HepG2 (cell line): ENCODE results near the gene SPRYD3. TPM values are rescaled to one million over a fixed set of nuclear protein-coding genes. Genes with fewer than 3 reads are reported as not detected.
"Not testable (repeated sequence)": the region's sequence is repeated elsewhere in the genome, so short reads cannot be mapped to it uniquely, and the experiment has no call there.

Experiments used
- ATAC-seq: fragments of 200-7000 bp; cut with Tn5 transposase; 3 replicates; pipeline ENCODE4 v1.9.1; 2020; ENCODE audit warnings: mild to moderate bottlenecking, moderate library complexity
- BruUV-seq: library from RNA; stranded (reverse); fragments of 400-500 nt; replicated peaks from 2 replicates; lab custom pipeline; 2021; lab: Mats Ljungman, UMichigan
- CTCF ChIA-PET: fragments of 300-600 bp; formaldehyde crosslinking; extraction: SDS; loops from one replicate; lab custom pipeline; 2021; ENCODE audit warnings: low total read pairs, inconsistent platforms, low intra/inter-chr PET ratio; lab: Yijun Ruan, JAX
- POLR2A ChIA-PET: fragments of 350-600 bp; sonication (Branson Sonifier 250); formaldehyde crosslinking; loops from one replicate; lab custom pipeline; 2020; ENCODE audit warnings: antibody characterized with exemption, inconsistent platforms; lab: Yijun Ruan, JAX
- DNase-seq: peaks from one replicate; pipeline ENCODE4 v3.0.0-alpha.2; 2015; ENCODE audit warnings: low spot score
- FAIRE-seq: peaks from 3 replicates; lab custom pipeline; 2011; peaks lifted over from hg19 to GRCh38; lab: Jason Lieb, UNC
- H2AFZ ChIP-seq: one replicate; pipeline ENCODE4 v1.6.1; 2011; ENCODE audit warnings: low read length, inconsistent platforms
- H3K27ac ChIP-seq: fragments of 300-600 bp; 3 replicates; pipeline ENCODE4 v1.8.0; 2011; ENCODE audit warnings: mixed run types, mild to moderate bottlenecking, mixed read lengths, low read length, inconsistent platforms; ENCODE audit not compliant: insufficient read depth; ENCODE audit errors: extremely low read length
- H3K27me3 ChIP-seq, 2 experiments: fragments of 200-600 bp in 1 of 2; 2 replicates in 1 of 2; 3 replicates in 1 of 2; pipeline versions ENCODE4 v1.6.0 to v1.8.0; 2011; ENCODE audit warnings: low read length in 2 of 2, mild to moderate bottlenecking in 2 of 2, moderate library complexity in 2 of 2, inconsistent platforms in 1 of 2; ENCODE audit not compliant: insufficient read depth in 2 of 2, control insufficient read depth in 1 of 2
- H3K36me3 ChIP-seq, 2 experiments: fragments of 200-600 bp in 1 of 2; replicated peaks in 1 of 2; 2 replicates in 1 of 2; 3 replicates in 1 of 2; pipeline versions ENCODE4 v1.5.1 to v1.8.0; 2011; ENCODE audit warnings: low read length in 2 of 2, inconsistent platforms in 1 of 2; ENCODE audit not compliant: insufficient read depth in 2 of 2, control insufficient read depth in 1 of 2
- H3K4me1 ChIP-seq: 2 replicates; pipeline ENCODE4 v1.5.1; 2012; ENCODE audit warnings: low read length, inconsistent platforms; ENCODE audit not compliant: insufficient read depth
- H3K4me2 ChIP-seq: 2 replicates; pipeline ENCODE4 v1.6.0; 2011; ENCODE audit warnings: low read depth, low read length, inconsistent platforms
- H3K4me3 ChIP-seq, 3 experiments: fragments of 200-600 bp in 1 of 3; sonication (generic), shearing (Covaris generic) in 1 of 3; replicated peaks in 1 of 3; 2 replicates each; pipeline ENCODE4 v1.5.1; 2011 to 2016; ENCODE audit warnings: low read length in 3 of 3, inconsistent platforms in 2 of 3, low read depth in 2 of 3, mild to moderate bottlenecking in 2 of 3, control low read depth in 1 of 3, mixed read lengths in 1 of 3; ENCODE audit not compliant: insufficient read depth in 1 of 3
- H3K79me2 ChIP-seq: one replicate; pipeline ENCODE4 v1.6.1; 2011; ENCODE audit warnings: low read length, inconsistent platforms; ENCODE audit not compliant: insufficient read depth
- H3K9ac ChIP-seq: 2 replicates; pipeline ENCODE4 v1.6.0; 2011; ENCODE audit warnings: mild to moderate bottlenecking, low read depth, low read length, inconsistent platforms; ENCODE audit not compliant: insufficient read depth
- H3K9me3 ChIP-seq: 2 replicates; pipeline ENCODE4 v1.5.1; 2012; ENCODE audit warnings: mild to moderate bottlenecking, low read length
- H4K20me1 ChIP-seq: 2 replicates; pipeline ENCODE4 v1.6.0; 2011; ENCODE audit warnings: inconsistent platforms, mild to moderate bottlenecking, low read length, moderate library complexity; ENCODE audit not compliant: insufficient read depth
- DZIP1 ChIP-seq: sonication (generic); formaldehyde crosslinking; IDR thresholded peaks from 2 replicates; pipeline ENCODE4 v1.5.0; 2020; ENCODE audit warnings: mild to moderate bottlenecking, missing genetic modification reagents
- FOSL2 ChIP-seq: sonication (generic); formaldehyde crosslinking; IDR thresholded peaks from 2 replicates; pipeline ENCODE4 v1.4.0; 2020; ENCODE audit warnings: missing genetic modification reagents
- RBM22 ChIP-seq: fragments of 200-400 bp; formaldehyde crosslinking; optimal IDR thresholded peaks from 2 replicates; pipeline ENCODE3; 2017; ENCODE audit warnings: mild to moderate bottlenecking, low read length, moderate library complexity
- ZKSCAN5 ChIP-seq: sonication (generic); formaldehyde crosslinking; IDR thresholded peaks from 2 replicates; pipeline ENCODE4 v1.5.1; 2020; ENCODE audit warnings: mild to moderate bottlenecking, missing genetic modification reagents
- ZNF557 ChIP-seq: sonication (generic); formaldehyde crosslinking; IDR thresholded peaks from 2 replicates; pipeline ENCODE4 v1.4.0; 2020; ENCODE audit warnings: missing genetic modification reagents
- WGBS: methylation state at CpG from one replicate; pipeline ENCODE4 v1.1.6; 2017; ENCODE audit warnings: low lambda C conversion rate; 5-methylcytosine and 5-hydroxymethylcytosine counted together
- in situ Hi-C: cut with HindIII; loops from 2 replicates; pipeline ENCODE4 v1.10.0; 2017; ENCODE audit warnings: low pct_unique_long_range_greater_than_20kb; ENCODE audit not compliant: extremely low pct_ligation_motif_present
- intact Hi-C: fragments of 100-400 bp; cut with micrococcal nuclease; formaldehyde crosslinking; loops from one replicate; pipeline ENCODE4 v1.10.0; 2022; ENCODE audit not compliant: unreplicated experiment
- polyA plus RNA-seq, 8 experiments: library from polyadenylated mRNA; depleted of rRNA in 3 of 8; stranded (reverse) in 7 of 8; unstranded in 1 of 8; fragments of >200 nt; fragmentation: Illumina TruSeq in 4 of 8; extraction: Trizol in 4 of 8; gene quantifications; 2 replicates each; pipeline versions ENCODE4 v1.2.1 to v1.2.3, GENCODE V29; 2011 to 2016; ENCODE audit warnings: low read depth in 4 of 8, missing spikeins in 1 of 8, mixed read lengths in 1 of 8; ENCODE audit not compliant: insufficient read depth in 1 of 8
- total RNA-seq, 5 experiments: library from RNA; depleted of rRNA; stranded (reverse); fragments of >200 nt; fragmentation: Illumina TruSeq; extraction: Trizol; gene quantifications; 2 replicates each; pipeline ENCODE4 v1.2.3, GENCODE V29; 2016; ENCODE audit warnings: low read depth in 1 of 5

The SPRYD3 gene
- total and polyA plus RNA-seq, 2 of the 13 experiments (the other 11 are each of a cell fraction or from before 2014, with no cell fraction given) = 9.0 to 9.2 TPM

DNA sequence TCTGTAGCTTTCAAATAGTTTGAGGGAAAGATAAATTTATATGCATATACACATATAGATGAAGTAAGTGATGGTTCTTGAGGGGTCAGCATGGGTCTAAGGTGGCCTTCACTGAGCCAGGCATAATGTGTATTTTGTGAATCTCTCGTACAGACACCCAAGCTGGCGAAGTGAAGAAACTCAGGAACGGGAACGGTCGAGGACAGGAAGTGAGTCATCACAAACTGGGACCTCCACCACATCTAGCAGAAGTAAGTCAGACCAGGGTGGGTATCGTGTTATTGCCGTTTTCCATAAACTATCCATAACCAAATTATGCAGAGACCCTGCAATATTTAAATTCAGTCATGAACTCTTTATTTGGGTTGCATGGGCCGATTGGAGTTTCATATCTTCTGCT, 44.7 kb downstream of the SPRYD3 start:
- Histone ChIP-seq H2AFZ (no peak overlapping the region), H3K27me3 (no peaks in the 10 kb centered on the region), H3K4me3 (no peak overlapping the region), H3K27ac (no peak overlapping the region), H3K79me2 (peaks cover 3% of the 10 kb centered on the region), H3K9me3 (no peaks in the 10 kb centered on the region), H3K9ac (no peak overlapping the region), H3K4me2 (no peak overlapping the region), H3K36me3 (peaks cover 34 to 85% of the 10 kb centered on the region in 2 experiments), H3K4me1 (no peaks in the 10 kb centered on the region), H4K20me1 (no peaks in the 10 kb centered on the region)
- DNase-seq (no peak), ATAC-seq (no peak), FAIRE-seq (no peak)
- ChIA-PET POLR2A (interaction anchor here (1.0 kb wide), 2 partner anchors 10 to 14 kb away, joined by 3 to 5 read pairs; no protein-coding TSS in a partner anchor), CTCF (no interaction called here)
- WGBS = 93% methylated on average over 8 of the region's 8 CpGs
- TF ChIP-seq DZIP1 = no peak
- TF ChIP-seq RBM22 = peak; percentile 20
- TF ChIP-seq FOSL2 (CRISPR knock-in tag) = peak; percentile 13; the same call in 1 of the 2 replicates
- no peak for TF ChIP-seq ZKSCAN5
- no peak for TF ChIP-seq ZNF557 (CRISPR knock-in tag)
- no TSS peak for BruUV-seq
- intact Hi-C loops (no loop called here), in situ Hi-C loops (no loop called here)

- H4K20me1 ChIP-seq, H3K27ac ChIP-seq, in situ Hi-C loops, FAIRE-seq, H3K4me2 ChIP-seq, H2AFZ ChIP-seq, BruUV-seq, ATAC-seq, CTCF ChIA-PET, H3K4me1 ChIP-seq, H3K9me3 ChIP-seq, intact Hi-C loops, H3K79me2 ChIP-seq, H3K27me3 ChIP-seq, H3K9ac ChIP-seq, POLR2A ChIA-PET, H3K4me3 ChIP-seq, DNase-seq: not testable (repeated sequence)
- H3K36me3 ChIP-seq = peaks cover 32 to 82% of the 10 kb centered on the region in 2 experiments
- WGBS = 96% methylated on average over 10 of the region's 10 CpGs
Observed at GRCh38 chr12:53033832-53034231, 45.4 kb downstream of the SPRYD3 start.
